Vagina (tissue), 2 donors: ENCODE data around the gene ANXA11. TPM values are rescaled to one million over a fixed set of nuclear protein-coding genes. Genes with fewer than 3 reads are reported as not detected.
A peak's percentile ranks its signal among the peaks of the same experiment; 100 is the strongest.
"Not testable (repeated sequence)": the region's sequence is repeated elsewhere in the genome, so short reads cannot be mapped to it uniquely, and the experiment has no call there.

Experiments
- DNase-seq, 2 donors: peaks; one replicate each; pipeline ENCODE4 v3.0.0-alpha.2; 2017; ENCODE audit errors: extremely low spot score in 2 of 2
- H3K27ac ChIP-seq: fragments of 200-600 bp; sonication (generic); one replicate; pipeline ENCODE4 v1.5.1; 2019
- H3K27me3 ChIP-seq: fragments of 200-600 bp; sonication (generic); one replicate; pipeline ENCODE4 v1.5.1; 2019
- H3K36me3 ChIP-seq, 2 donors: fragments of 200-600 bp; sonication (generic); one replicate each; pipeline ENCODE4 v1.5.1; 2017 to 2019
- H3K4me1 ChIP-seq: fragments of 200-600 bp; sonication (generic); one replicate; pipeline ENCODE4 v1.5.1; 2019
- H3K4me3 ChIP-seq, 2 donors: fragments of 200-600 bp; sonication (generic); 1 replicate in 1 of 2; 2 replicates in 1 of 2; pipeline ENCODE4 v1.5.1; 2016 to 2019
- H3K9me3 ChIP-seq: fragments of 200-600 bp; sonication (generic); one replicate; pipeline ENCODE4 v1.5.1; 2019
- CTCF ChIP-seq, 3 experiments: fragments of 450-650 bp in 2 of 3; fragments of 200-600 bp in 1 of 3; sonication (generic) in 1 of 3; IDR thresholded peaks; one replicate each; pipeline ENCODE4 v1.5.1; 2017 to 2019; ENCODE audit warnings: antibody characterized with exemption in 3 of 3, mild to moderate bottlenecking in 2 of 3, moderate library complexity in 2 of 3
- POLR2A ChIP-seq, 2 donors: fragments of 450-650 bp; IDR thresholded peaks; one replicate each; pipeline ENCODE4 v1.6.1; 2017; ENCODE audit warnings: antibody characterized with exemption in 2 of 2, mild to moderate bottlenecking in 2 of 2, moderate library complexity in 2 of 2
- POLR2AphosphoS5 ChIP-seq, 2 donors: sonication (generic); formaldehyde crosslinking; IDR thresholded peaks; one replicate each; pipeline ENCODE4 v1.9.0; 2017; ENCODE audit warnings: antibody characterized with exemption in 2 of 2, mild to moderate bottlenecking in 2 of 2, low read depth in 1 of 2; ENCODE audit not compliant: insufficient read depth in 1 of 2
- intact Hi-C: fragments of 100-400 bp; cut with DNase I; formaldehyde crosslinking; loops from one replicate; pipeline ENCODE4 v1.15.1; 2023
- total RNA-seq: library from RNA; depleted of rRNA; stranded (reverse); fragments of >200 nt; gene quantifications from one replicate; pipeline ENCODE4 v1.2.3, GENCODE V29; 2016

Gene ANXA11
- total RNA-seq, 1 donor from 2014 or later = 101 TPM

DNA sequence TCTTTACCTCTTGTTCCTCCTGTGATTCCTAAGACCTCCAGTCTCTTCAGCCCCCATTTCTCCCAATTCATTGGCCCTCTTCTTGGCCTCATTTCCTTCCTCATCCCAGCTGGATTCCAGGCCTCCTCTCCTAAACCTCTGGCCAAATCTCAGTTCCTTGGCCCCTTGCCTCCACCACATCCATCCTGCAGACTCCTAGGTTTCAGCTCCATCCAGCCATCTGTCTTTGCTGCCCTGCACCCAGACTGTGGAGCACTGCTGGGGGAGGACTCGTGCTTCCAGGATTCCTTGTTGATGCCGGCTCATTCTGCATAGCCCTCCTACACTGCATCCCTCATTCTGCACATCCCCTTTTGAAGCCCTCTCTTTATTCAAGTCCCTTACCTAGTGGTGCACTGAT lies 66.1 kb downstream of the ANXA11 start:
- Histone ChIP-seq H3K36me3 (no peaks in the 10 kb centered on the region), H3K4me1 (peaks cover 45% of the 10 kb centered on the region), H3K27ac (no peak overlapping the region), H3K9me3 (no peaks in the 10 kb centered on the region), H3K4me3 (no peak overlapping the region), H3K27me3 (no peaks in the 10 kb centered on the region)
- DNase-seq = no peak
- intact Hi-C loops = loop anchor here (10.0 kb wide), 1 partner anchor 74 kb away; no protein-coding TSS in a partner anchor
- no peak for TF ChIP-seq POLR2AphosphoS5 (IDR thresholded peaks at IDR 0.05; ENCODE audit: insufficient read depth in 1 of 2, low read depth in 1 of 2)
- no peak for TF ChIP-seq CTCF (IDR thresholded peaks at IDR 0.05)
- no peak for TF ChIP-seq POLR2A (IDR thresholded peaks at IDR 0.05)

GRCh38 chr10:80137920-80138319 lies 67.4 kb downstream of the ANXA11 start:
- no peak for TF ChIP-seq CTCF (IDR thresholded peaks at IDR 0.05)
- H3K27ac ChIP-seq = peak overlapping the region; percentile 85
- intact Hi-C loops = loop anchor here (10.0 kb wide), 1 partner anchor 73 kb away; no protein-coding TSS in a partner anchor

GRCh38 chr10:80137031-80137862 lies 68.1 kb downstream of the ANXA11 start:
- TF ChIP-seq CTCF (IDR thresholded peaks at IDR 0.05) (no peak), POLR2AphosphoS5 (IDR thresholded peaks at IDR 0.05; ENCODE audit: insufficient read depth in 1 of 2, low read depth in 1 of 2) (no peak), POLR2A (IDR thresholded peaks at IDR 0.05) (no peak)
- no peaks in the 10 kb centered on the region for H3K27me3 ChIP-seq
- peak in 1 of 2 donors; percentile 90 for DNase-seq
- H3K36me3 ChIP-seq = no peaks in the 10 kb centered on the region
- no peak overlapping the region for H3K4me3 ChIP-seq
- intact Hi-C loops = loop anchor here (10.0 kb wide), 1 partner anchor 72 kb away; no protein-coding TSS in a partner anchor
- no peaks in the 10 kb centered on the region for H3K9me3 ChIP-seq
- peaks cover 44% of the 10 kb centered on the region for H3K4me1 ChIP-seq
- peak overlapping the region; percentile 85 for H3K27ac ChIP-seq

More at GRCh38 chr10:80137920-80138319, 67.4 kb downstream of the ANXA11 start:
- no peaks in the 10 kb centered on the region for H3K27me3 ChIP-seq
- H3K9me3 ChIP-seq = no peaks in the 10 kb centered on the region
- DNase-seq = peak in 1 of 2 donors; percentile 34
- H3K36me3 ChIP-seq = no peaks in the 10 kb centered on the region
- H3K4me1 ChIP-seq = peaks cover 43% of the 10 kb centered on the region
- no peak overlapping the region for H3K4me3 ChIP-seq

- intact Hi-C loops = loop anchor here (10.0 kb wide), 1 partner anchor 71 kb away; no protein-coding TSS in a partner anchor
- H3K27ac ChIP-seq = peak overlapping the region; percentile 85
These were observed 69.2 kb downstream of the ANXA11 start for GRCh38 chr10:80136134-80136571.

GRCh38 chr10:80133687-80134086 lies 71.7 kb downstream of the ANXA11 start:
- Histone ChIP-seq H3K4me3 (peak overlapping the region; percentile 52 to 67), H3K27ac (peak overlapping the region; percentile 85), H3K4me1 (peaks cover 44% of the 10 kb centered on the region)
- intact Hi-C loops = loop anchor here (10.0 kb wide), 1 partner anchor 69 kb away; no protein-coding TSS in a partner anchor
- not testable (repeated sequence) for DNase-seq, H3K27me3 ChIP-seq, H3K36me3 ChIP-seq, H3K9me3 ChIP-seq

More at GRCh38 chr10:80136134-80136571, 69.2 kb downstream of the ANXA11 start:
- Histone ChIP-seq H3K4me1 (peaks cover 44% of the 10 kb centered on the region), H3K36me3 (no peaks in the 10 kb centered on the region), H3K4me3 (no peak overlapping the region), H3K9me3 (no peaks in the 10 kb centered on the region), H3K27me3 (no peaks in the 10 kb centered on the region)
- peak in 1 of 2 donors; percentile 92 for DNase-seq
- TF ChIP-seq POLR2AphosphoS5 (IDR thresholded peaks at IDR 0.05; ENCODE audit: insufficient read depth in 1 of 2, low read depth in 1 of 2) (peak in 1 of 2 donors; percentile 72), CTCF (IDR thresholded peaks at IDR 0.05) (no peak), POLR2A (IDR thresholded peaks at IDR 0.05) (no peak)
